ENCODE data around the gene ATAT1. TPM values are rescaled to one million over a fixed set of nuclear protein-coding genes. Genes with fewer than 3 reads are reported as not detected.

Gene ATAT1
- total and polyA plus RNA-seq, 9 of the 15 experiments (the other 6 are each of a cell fraction or from before 2014, with no cell fraction given) = 0.65 to 5.8 (median 1.6) TPM

DNA sequence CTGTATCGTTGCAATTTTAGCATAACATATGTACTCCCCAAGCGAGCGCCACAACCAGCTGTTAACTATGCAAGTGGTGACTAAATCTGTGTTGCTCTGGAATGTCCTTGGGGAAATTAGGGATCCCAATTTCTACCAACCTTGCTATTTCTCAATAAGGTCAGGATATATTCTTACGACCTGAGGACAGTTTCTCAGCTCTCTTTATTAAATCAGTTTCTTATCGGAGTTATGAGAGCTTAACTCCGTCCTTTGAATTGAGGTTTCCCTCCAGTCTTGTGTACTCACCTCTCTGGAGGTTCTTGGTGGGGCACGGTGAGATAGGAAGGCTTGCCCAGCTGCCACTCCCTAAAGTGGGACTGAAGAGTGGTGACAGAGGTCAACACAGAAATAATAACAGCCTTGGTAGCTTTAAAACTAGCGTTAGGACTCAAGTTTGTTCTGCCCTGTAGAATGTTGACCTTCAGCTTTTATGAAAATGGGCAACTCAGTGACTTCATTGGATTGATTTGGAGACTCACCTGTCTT, 8.3 kb upstream of the ATAT1 start:
- Histone ChIP-seq H3K79me2 (ENCODE audit: control insufficient read depth, insufficient read depth, low read length) (peaks cover 63% of the 10 kb centered on the region), H3K27ac (ENCODE audit: extremely low read depth, low read depth, low read length) (peak overlapping the region; percentile 99), H3K4me3 (peak overlapping the region; percentile 61), H3K4me1 (replicated peaks in 1 of 2; ENCODE audit: control insufficient read depth in 2 of 2, insufficient read depth in 2 of 2, low read length in 2 of 2) (peaks cover 4 to 17% of the 10 kb centered on the region in 2 experiments; a peak in 4 of 5 replicates), H3K9me1 (ENCODE audit: control insufficient read depth, insufficient read depth, low read length) (no peaks in the 10 kb centered on the region), H3K27me3 (ENCODE audit: control insufficient read depth in 2 of 2, insufficient read depth in 2 of 2, low read length in 2 of 2) (no peaks in the 10 kb centered on the region), H3K9me3 (replicated peaks; ENCODE audit: control insufficient read depth, insufficient read depth, low read depth, low read length) (no peaks in the 10 kb centered on the region), H3K4me2 (ENCODE audit: insufficient read depth, low read length) (peak overlapping the region; percentile 97), H3K9ac (ENCODE audit: insufficient read depth in 1 of 2, low read depth in 2 of 2, low read length in 2 of 2) (peak overlapping the region; percentile 92 to 99), H4K20me1 (replicated peaks; ENCODE audit: control insufficient read depth, insufficient read depth, low read length) (peaks cover 8% of the 10 kb centered on the region; the same call in 1 of the 2 replicates), H3K36me3 (ENCODE audit: control insufficient read depth, insufficient read depth, low read length) (peaks cover 73% of the 10 kb centered on the region), H2AFZ (ENCODE audit: low read depth, low read length) (peak overlapping the region; percentile 97)
- ATAC-seq (no peak), FAIRE-seq (no peak), DNase-seq (ENCODE audit: extremely low read depth in 1 of 4, low spot score in 3 of 4) (peak in 2 of 4 experiments; percentile 46 to 48)
- intact Hi-C loops (cut with micrococcal nuclease) (loop anchor here (5.0 kb wide), 1 partner anchor 209 kb away; no protein-coding TSS in a partner anchor), in situ Hi-C loops (cut with MboI) (no loop called here)
- ChIA-PET CTCF (ENCODE audit: low intra/inter-chr PET ratio) (no interaction called here), POLR2A (interaction anchor here (0.6 to 1.8 kb wide), 18 partner anchors 8 to 1531 kb away, joined by 3 to 8 read pairs (median 4); partner anchors contain the start of genes ATAT1, C6orf136 and NRM)
- no TSS peak for BruUV-seq (replicated peaks)
- 0% methylated on average over 8 of the region's 8 CpGs for WGBS (ENCODE audit: insufficient coverage, low coverage, missing lambda C conversion rate)
- TF ChIP-seq FOXA3 (CRISPR knock-in tag; conservative IDR thresholded peaks at IDR 0.05 in 1 of 2, IDR thresholded peaks at IDR 0.05 in 1 of 2) (no peak), ASH1L (IDR thresholded peaks at IDR 0.05; ENCODE audit: borderline replicate concordance, low read depth, partially characterized antibody) (no peak), PML (IDR thresholded peaks at IDR 0.05; ENCODE audit: low read length) (no peak), POLR2AphosphoS5 (IDR thresholded peaks at IDR 0.05; ENCODE audit: control insufficient read depth, insufficient read depth, low read depth, low read length) (peak; percentile 43; the same call in 1 of the 2 replicates), RBM39 (optimal IDR thresholded peaks at IDR 0.05; ENCODE audit: low read depth, low read length) (no peak), MTA1 (IDR thresholded peaks at IDR 0.05; ENCODE audit: borderline replicate concordance) (no peak), JUN (IDR thresholded peaks at IDR 0.05; ENCODE audit: borderline replicate concordance, low read depth, low read length) (no peak), JUN (CRISPR knock-in tag; IDR thresholded peaks at IDR 0.05; ENCODE audit: borderline replicate concordance) (no peak), ARNT (IDR thresholded peaks at IDR 0.05) (no peak), HNRNPUL1 (IDR thresholded peaks at IDR 0.05; ENCODE audit: low read length) (0 out of 2 replicates have a peak, but pooled peaks have one; percentile 21), SMAD4 (CRISPR knock-in tag; conservative IDR thresholded peaks at IDR 0.05) (no peak)
- TF ChIP-seq, protein P1, sequence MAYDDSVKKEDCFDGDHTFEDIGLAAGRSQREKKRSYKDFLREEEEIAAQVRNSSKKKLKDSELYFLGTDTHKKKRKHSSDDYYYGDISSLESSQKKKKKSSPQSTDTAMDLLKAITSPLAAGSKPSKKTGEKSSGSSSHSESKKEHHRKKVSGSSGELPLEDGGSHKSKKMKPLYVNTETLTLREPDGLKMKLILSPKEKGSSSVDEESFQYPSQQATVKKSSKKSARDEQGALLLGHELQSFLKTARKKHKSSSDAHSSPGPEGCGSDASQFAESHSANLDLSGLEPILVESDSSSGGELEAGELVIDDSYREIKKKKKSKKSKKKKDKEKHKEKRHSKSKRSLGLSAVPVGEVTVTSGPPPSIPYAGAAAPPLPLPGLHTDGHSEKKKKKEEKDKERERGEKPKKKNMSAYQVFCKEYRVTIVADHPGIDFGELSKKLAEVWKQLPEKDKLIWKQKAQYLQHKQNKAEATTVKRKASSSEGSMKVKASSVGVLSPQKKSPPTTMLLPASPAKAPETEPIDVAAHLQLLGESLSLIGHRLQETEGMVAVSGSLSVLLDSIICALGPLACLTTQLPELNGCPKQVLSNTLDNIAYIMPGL (CRISPR knock-in tag; IDR thresholded peaks at IDR 0.05) = no peak
- TF ChIP-seq, protein P2, sequence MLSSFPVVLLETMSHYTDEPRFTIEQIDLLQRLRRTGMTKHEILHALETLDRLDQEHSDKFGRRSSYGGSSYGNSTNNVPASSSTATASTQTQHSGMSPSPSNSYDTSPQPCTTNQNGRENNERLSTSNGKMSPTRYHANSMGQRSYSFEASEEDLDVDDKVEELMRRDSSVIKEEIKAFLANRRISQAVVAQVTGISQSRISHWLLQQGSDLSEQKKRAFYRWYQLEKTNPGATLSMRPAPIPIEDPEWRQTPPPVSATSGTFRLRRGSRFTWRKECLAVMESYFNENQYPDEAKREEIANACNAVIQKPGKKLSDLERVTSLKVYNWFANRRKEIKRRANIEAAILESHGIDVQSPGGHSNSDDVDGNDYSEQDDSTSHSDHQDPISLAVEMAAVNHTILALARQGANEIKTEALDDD (IDR thresholded peaks at IDR 0.05) = peak; percentile 62; the same call in 1 of the 2 replicates
- TF ChIP-seq, protein P3, sequence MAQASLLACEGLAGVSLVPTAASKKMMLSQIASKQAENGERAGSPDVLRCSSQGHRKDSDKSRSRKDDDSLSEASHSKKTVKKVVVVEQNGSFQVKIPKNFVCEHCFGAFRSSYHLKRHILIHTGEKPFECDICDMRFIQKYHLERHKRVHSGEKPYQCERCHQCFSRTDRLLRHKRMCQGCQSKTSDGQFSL (CRISPR knock-in tag; IDR thresholded peaks at IDR 0.05) = no peak
- TF ChIP-seq, protein P3 (tag; IDR thresholded peaks at IDR 0.05) = 0 out of 4 replicates have a peak, but pooled peaks of 1 of the 2 experiments have one; percentile 7
- TF ChIP-seq, protein P4, sequence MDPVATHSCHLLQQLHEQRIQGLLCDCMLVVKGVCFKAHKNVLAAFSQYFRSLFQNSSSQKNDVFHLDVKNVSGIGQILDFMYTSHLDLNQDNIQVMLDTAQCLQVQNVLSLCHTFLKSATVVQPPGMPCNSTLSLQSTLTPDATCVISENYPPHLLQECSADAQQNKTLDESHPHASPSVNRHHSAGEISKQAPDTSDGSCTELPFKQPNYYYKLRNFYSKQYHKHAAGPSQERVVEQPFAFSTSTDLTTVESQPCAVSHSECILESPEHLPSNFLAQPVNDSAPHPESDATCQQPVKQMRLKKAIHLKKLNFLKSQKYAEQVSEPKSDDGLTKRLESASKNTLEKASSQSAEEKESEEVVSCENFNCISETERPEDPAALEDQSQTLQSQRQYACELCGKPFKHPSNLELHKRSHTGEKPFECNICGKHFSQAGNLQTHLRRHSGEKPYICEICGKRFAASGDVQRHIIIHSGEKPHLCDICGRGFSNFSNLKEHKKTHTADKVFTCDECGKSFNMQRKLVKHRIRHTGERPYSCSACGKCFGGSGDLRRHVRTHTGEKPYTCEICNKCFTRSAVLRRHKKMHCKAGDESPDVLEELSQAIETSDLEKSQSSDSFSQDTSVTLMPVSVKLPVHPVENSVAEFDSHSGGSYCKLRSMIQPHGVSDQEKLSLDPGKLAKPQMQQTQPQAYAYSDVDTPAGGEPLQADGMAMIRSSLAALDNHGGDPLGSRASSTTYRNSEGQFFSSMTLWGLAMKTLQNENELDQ (CRISPR knock-in tag; IDR thresholded peaks at IDR 0.05; ENCODE audit: borderline replicate concordance) = no peak

All from K562 (cell line).